Measurements from ENCODE around the gene HBD. TPM values are rescaled to one million over a fixed set of nuclear protein-coding genes. Genes with fewer than 3 reads are reported as not detected.

Gene HBD
- total RNA-seq, 1 donor from 2014 or later = not detected

- no peak for TF ChIP-seq CTCF (IDR thresholded peaks at IDR 0.05)
- Mint-ChIP-seq H3K36me3 (ENCODE audit: low read depth) (no peaks in the 10 kb centered on the region), H3K27me3 (peaks cover 5% of the 10 kb centered on the region), H3K4me1 (no peaks in the 10 kb centered on the region), H3K4me3 (no peak overlapping the region), H3K27ac (no peak overlapping the region), H3K9me3 (no peaks in the 10 kb centered on the region)
- no peak for DNase-seq
- ATAC-seq (ENCODE audit: low read depth) = no peak
- intact Hi-C loops (cut with micrococcal nuclease) = no loop called here
- ChIA-PET CTCF (no interaction called here), POLR2A (no interaction called here)
Observed at GRCh38 chr11:5242208-5242607, 7.9 kb upstream of the HBD start.

GRCh38 chr11:5241458-5241857 lies 7.2 kb upstream of the HBD start:
- DNase-seq (no peak), ATAC-seq (ENCODE audit: low read depth) (no peak)
- ChIA-PET CTCF (no interaction called here), POLR2A (no interaction called here)
- peaks cover 5% of the 10 kb centered on the region for H3K27me3 Mint-ChIP-seq
- H3K4me1 Mint-ChIP-seq = no peaks in the 10 kb centered on the region
- H3K4me3 Mint-ChIP-seq = no peak overlapping the region
- H3K9me3 Mint-ChIP-seq = no peaks in the 10 kb centered on the region
- no peak for TF ChIP-seq CTCF (IDR thresholded peaks at IDR 0.05)
- no peaks in the 10 kb centered on the region for H3K36me3 Mint-ChIP-seq (ENCODE audit: low read depth)
- intact Hi-C loops (cut with micrococcal nuclease) = no loop called here
- no peak overlapping the region for H3K27ac Mint-ChIP-seq

- POLR2A ChIA-PET = no interaction called here
Observed at GRCh38 chr11:5240458-5240857, 6.2 kb upstream of the HBD start.

GRCh38 chr11:5240056-5240455 lies 5.8 kb upstream of the HBD start:
- peaks cover 4% of the 10 kb centered on the region for H3K27me3 Mint-ChIP-seq

More at GRCh38 chr11:5240458-5240857, 6.2 kb upstream of the HBD start:
- no peak for TF ChIP-seq CTCF (IDR thresholded peaks at IDR 0.05)
- Mint-ChIP-seq H3K9me3 (no peaks in the 10 kb centered on the region), H3K27ac (no peak overlapping the region), H3K36me3 (ENCODE audit: low read depth) (no peaks in the 10 kb centered on the region), H3K27me3 (peaks cover 5% of the 10 kb centered on the region), H3K4me3 (no peak overlapping the region), H3K4me1 (no peaks in the 10 kb centered on the region)
- no peak for ATAC-seq (ENCODE audit: low read depth)
- CTCF ChIA-PET = no interaction called here
- intact Hi-C loops (cut with micrococcal nuclease) = no loop called here
- no peak for DNase-seq

DNA sequence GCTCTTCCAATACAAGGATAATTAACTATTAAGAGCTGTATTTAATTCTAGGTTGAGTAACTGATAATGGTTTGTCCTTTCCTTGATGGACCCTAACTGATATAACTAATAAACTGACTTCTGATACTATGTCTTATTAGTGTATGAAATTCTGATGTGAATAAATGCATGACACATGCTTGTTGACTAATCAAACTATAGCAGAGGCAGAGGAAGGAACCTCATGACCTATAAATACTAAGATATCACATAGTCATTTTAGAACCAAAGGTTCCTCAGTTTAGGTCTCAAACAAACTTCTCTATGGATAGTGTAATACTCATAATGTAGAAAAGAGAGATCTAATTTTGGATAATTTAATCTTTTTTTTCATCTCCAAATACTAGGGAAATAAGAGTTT lies 4.8 kb upstream of the HBD start:
- Mint-ChIP-seq H3K27me3 (peaks cover 6% of the 10 kb centered on the region), H3K4me3 (no peak overlapping the region), H3K4me1 (peaks cover 3% of the 10 kb centered on the region), H3K27ac (no peak overlapping the region), H3K9me3 (no peaks in the 10 kb centered on the region), H3K36me3 (ENCODE audit: low read depth) (no peaks in the 10 kb centered on the region)
- TF ChIP-seq CTCF (IDR thresholded peaks at IDR 0.05) = no peak
- POLR2A ChIA-PET = no interaction called here
- ATAC-seq (ENCODE audit: low read depth) (no peak), DNase-seq (no peak)
- intact Hi-C loops (cut with micrococcal nuclease) = no loop called here
- CTCF ChIA-PET = no interaction called here

More at GRCh38 chr11:5240056-5240455, 5.8 kb upstream of the HBD start:
- intact Hi-C loops (cut with micrococcal nuclease) = no loop called here
- ChIA-PET CTCF (no interaction called here), POLR2A (no interaction called here)
- Mint-ChIP-seq H3K4me3 (no peak overlapping the region), H3K9me3 (no peaks in the 10 kb centered on the region), H3K4me1 (no peaks in the 10 kb centered on the region), H3K27ac (no peak overlapping the region), H3K36me3 (ENCODE audit: low read depth) (no peaks in the 10 kb centered on the region)
- TF ChIP-seq CTCF (IDR thresholded peaks at IDR 0.05) = no peak
- ATAC-seq (ENCODE audit: low read depth) (no peak), DNase-seq (no peak)

Data from activated B cell treated with CpG ODN at 0.5 μM for 24 hours (primary cell).